K562 (cell line): ENCODE data around the gene GFI1B. TPM values are rescaled to one million over a fixed set of nuclear protein-coding genes. Genes with fewer than 3 reads are reported as not detected.

Experiments used
- CBX3 ChIP-seq, 2 experiments: IDR thresholded peaks; 1 replicate in 1 of 2; 2 replicates in 1 of 2; pipeline ENCODE4 v1.6.1; 2012; ENCODE audit warnings: inconsistent platforms in 2 of 2, low read length in 2 of 2, borderline replicate concordance in 1 of 2, control low read depth in 1 of 2
- E2F8 ChIP-seq: fragments of 450-650 bp; IDR thresholded peaks from 2 replicates; pipeline ENCODE4 v1.7.1; 2018; ENCODE audit warnings: mild to moderate bottlenecking, low read depth; ENCODE audit not compliant: partially characterized antibody
- ILF3 ChIP-seq: fragments of 450-650 bp; IDR thresholded peaks from 2 replicates; pipeline ENCODE4 v1.6.1; 2018; ENCODE audit warnings: antibody characterized with exemption, mild to moderate bottlenecking, moderate library complexity, borderline replicate concordance
- PHF20 ChIP-seq: fragments of 450-650 bp; IDR thresholded peaks from 2 replicates; pipeline ENCODE4 v1.6.1; 2018; ENCODE audit not compliant: partially characterized antibody
- RAD51 ChIP-seq: fragments of 450-650 bp; IDR thresholded peaks from 2 replicates; pipeline ENCODE4 v1.7.1; 2016; ENCODE audit warnings: low read depth, mild to moderate bottlenecking, borderline replicate concordance
- SAP30 ChIP-seq: fragments of 200-600 bp; sonication (generic); IDR thresholded peaks from 2 replicates; pipeline ENCODE4 v1.6.1; 2012; ENCODE audit warnings: borderline replicate concordance, low read depth, mild to moderate bottlenecking, moderate library complexity, low read length, control low read depth, inconsistent platforms; ENCODE audit not compliant: insufficient read depth, poor library complexity, severe bottlenecking
- SMC3 ChIP-seq: conservative IDR thresholded peaks from 2 replicates; pipeline ENCODE4 v1.6.1; 2011; ENCODE audit warnings: low read depth, low read length, improper control_type of control experiment; ENCODE audit not compliant: insufficient read depth
- TEAD4 ChIP-seq, 2 experiments: sonication (generic) in 1 of 2; formaldehyde crosslinking in 1 of 2; IDR thresholded peaks; 2 replicates each; pipeline versions ENCODE4 v1.6.1 to v1.8.0; 2012 to 2022; ENCODE audit warnings: borderline replicate concordance in 1 of 2, inconsistent platforms in 1 of 2, low read length in 1 of 2, mild to moderate bottlenecking in 1 of 2, missing genetic modification reagents in 1 of 2
- TRIM28 ChIP-seq: fragments of 450-650 bp; IDR thresholded peaks from 2 replicates; pipeline ENCODE4 v1.6.1; 2017
- ZFP1 ChIP-seq: fragments of 450-650 bp; formaldehyde crosslinking; IDR thresholded peaks from 2 replicates; pipeline ENCODE4 v1.4.0; 2020; ENCODE audit warnings: mild to moderate bottlenecking, mixed read lengths
- ZNF197 ChIP-seq: fragments of 200-800 bp; sonication (Bioruptor generic); IDR thresholded peaks from 2 replicates; pipeline ENCODE4 v1.6.1; 2016; ENCODE audit warnings: low read depth, missing genetic modification characterization, missing compliant biosample characterization
- ZNF3 ChIP-seq: fragments of 250-450 bp; sonication (Bioruptor Pico); IDR thresholded peaks from 2 replicates; pipeline ENCODE4 v1.5.0; 2021; ENCODE audit warnings: mild to moderate bottlenecking, moderate library complexity
- ZNF639 ChIP-seq, 2 experiments: fragments of 200-800 bp in 1 of 2; sonication (Bioruptor generic) in 1 of 2; sonication (generic) in 1 of 2; formaldehyde crosslinking in 1 of 2; IDR thresholded peaks in 1 of 2; conservative IDR thresholded peaks in 1 of 2; 2 replicates each; pipeline versions ENCODE4 v1.5.0 to v1.6.1; 2016 to 2020; ENCODE audit warnings: missing compliant biosample characterization in 1 of 2, missing genetic modification characterization in 1 of 2, missing genetic modification reagents in 1 of 2
- ZNF655 ChIP-seq: fragments of 250-450 bp; sonication (Bioruptor Pico); IDR thresholded peaks from 2 replicates; pipeline ENCODE4 v1.5.0; 2021
- polyA plus RNA-seq, 8 experiments: library from polyadenylated mRNA; depleted of rRNA in 4 of 8; stranded (reverse) in 5 of 8; unstranded in 3 of 8; fragments of >200 nt; fragmentation: Nextera tagmentation in 2 of 8; fragmentation: Illumina TruSeq in 1 of 8; extraction: Ambion mirVana in 2 of 8; extraction: Trizol in 1 of 8; gene quantifications; 2 replicates each; pipeline versions ENCODE4 v1.2.1 to v1.2.3, GENCODE V29; 2011 to 2014; ENCODE audit warnings: inconsistent platforms in 1 of 8, missing spikeins in 1 of 8
- total RNA-seq, 7 experiments: library from RNA; depleted of rRNA in 6 of 7; stranded (reverse); fragments of >200 nt in 6 of 7; fragmentation: Illumina TruSeq in 2 of 7; extraction: Trizol in 2 of 7; gene quantifications; 2 replicates each; pipeline versions ENCODE4 v1.2.1 to v1.2.3, GENCODE V29; 2011 to 2021; ENCODE audit warnings: low replicate concordance in 1 of 7

The GFI1B gene
- total and polyA plus RNA-seq, 9 of the 15 experiments (the other 6 are each of a cell fraction or from before 2014, with no cell fraction given), result 8.0 to 75.7 (median 34.5) TPM

GRCh38 chr9:132955123-132955522 lies 23.4 kb upstream of the GFI1B start (continued):
- TF ChIP-seq SMC3 (no peak), ZNF3 (no peak), ZFP1 (peak; percentile 77), TRIM28 (peak; percentile 70; the same call in 1 of the 2 replicates), CBX3 (IDR thresholded peaks at IDR 0.05; ENCODE audit: borderline replicate concordance in 1 of 2, low read length in 2 of 2) (peak in 1 of 2 experiments; percentile 39; a peak in 1 of 3 replicates), TEAD4 (IDR thresholded peaks at IDR 0.05; ENCODE audit: low read length) (no peak), TEAD4 (CRISPR knock-in tag; IDR thresholded peaks at IDR 0.05; ENCODE audit: borderline replicate concordance) (no peak), RAD51 (no peak), PHF20 (no peak), SAP30 (no peak), E2F8 (no peak), ZNF197 (CRISPR knock-in tag) (no peak), ZNF655 (CRISPR knock-in tag) (no peak), ILF3 (no peak), ZNF639 (CRISPR knock-in tag; conservative IDR thresholded peaks at IDR 0.05 in 1 of 2, IDR thresholded peaks at IDR 0.05 in 1 of 2) (no peak)
